Measurements from ENCODE around the gene HTT. TPM values are rescaled to one million over a fixed set of nuclear protein-coding genes. Genes with fewer than 3 reads are reported as not detected.
"Not testable (repeated sequence)": the region's sequence is repeated elsewhere in the genome, so short reads cannot be mapped to it uniquely, and the experiment has no call there.

Gene HTT
- total RNA-seq, 1 donor from 2014 or later = 65.2 TPM

DNA sequence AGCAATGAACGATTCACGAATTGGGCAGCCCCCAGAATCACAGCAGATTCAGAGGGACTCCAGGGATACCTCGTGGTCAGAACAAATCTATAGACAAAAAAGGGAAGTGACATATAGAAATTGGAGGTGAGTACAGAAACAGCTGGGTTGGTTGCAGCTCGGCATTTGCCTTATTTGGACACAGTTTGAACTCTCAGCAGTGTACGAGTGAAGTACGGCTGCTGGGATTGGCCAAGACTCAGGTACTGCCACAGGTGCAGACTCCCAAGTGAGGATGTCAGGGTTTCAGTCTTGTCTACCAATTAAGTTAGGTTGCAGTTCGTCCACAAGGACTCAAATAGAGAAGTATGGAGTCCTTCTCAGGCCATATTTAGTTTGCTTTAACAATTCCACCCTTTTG, 28.3 kb upstream of the HTT start:
- Histone ChIP-seq H3K9me3 (ENCODE audit: insufficient read depth, low read depth, low read length) (no peaks in the 10 kb centered on the region), H3K27me3 (ENCODE audit: insufficient read depth, low read length) (peaks cover 5% of the 10 kb centered on the region), H3K4me2 (ENCODE audit: low read length) (no peak overlapping the region), H4K20me1 (ENCODE audit: insufficient read depth, low read length) (no peaks in the 10 kb centered on the region), H3K36me3 (ENCODE audit: insufficient read depth, low read length) (no peaks in the 10 kb centered on the region), H3K9ac (ENCODE audit: low read length) (no peak overlapping the region), H3K4me3 (ENCODE audit: insufficient read depth, low read depth, low read length) (no peak overlapping the region), H2AFZ (ENCODE audit: low read depth, low read length) (no peak overlapping the region), H3K79me2 (ENCODE audit: insufficient read depth, low read length) (no peaks in the 10 kb centered on the region), H3K4me1 (ENCODE audit: insufficient read depth, low read length) (peaks cover 9% of the 10 kb centered on the region), H3K27ac (ENCODE audit: low read depth, low read length) (no peak overlapping the region)
- H3K4me1 Mint-ChIP-seq (ENCODE audit: low read depth, unreplicated experiment) = no peaks in the 10 kb centered on the region
- no peak for DNase-seq (ENCODE audit: low read depth)
- peaks cover 2% of the 10 kb centered on the region for H3K36me3 Mint-ChIP-seq (ENCODE audit: low read depth, unreplicated experiment)
- no peak for TF ChIP-seq EZH2 (IDR thresholded peaks at IDR 0.05; ENCODE audit: insufficient read depth, low read length)
- TF ChIP-seq, protein P1, sequence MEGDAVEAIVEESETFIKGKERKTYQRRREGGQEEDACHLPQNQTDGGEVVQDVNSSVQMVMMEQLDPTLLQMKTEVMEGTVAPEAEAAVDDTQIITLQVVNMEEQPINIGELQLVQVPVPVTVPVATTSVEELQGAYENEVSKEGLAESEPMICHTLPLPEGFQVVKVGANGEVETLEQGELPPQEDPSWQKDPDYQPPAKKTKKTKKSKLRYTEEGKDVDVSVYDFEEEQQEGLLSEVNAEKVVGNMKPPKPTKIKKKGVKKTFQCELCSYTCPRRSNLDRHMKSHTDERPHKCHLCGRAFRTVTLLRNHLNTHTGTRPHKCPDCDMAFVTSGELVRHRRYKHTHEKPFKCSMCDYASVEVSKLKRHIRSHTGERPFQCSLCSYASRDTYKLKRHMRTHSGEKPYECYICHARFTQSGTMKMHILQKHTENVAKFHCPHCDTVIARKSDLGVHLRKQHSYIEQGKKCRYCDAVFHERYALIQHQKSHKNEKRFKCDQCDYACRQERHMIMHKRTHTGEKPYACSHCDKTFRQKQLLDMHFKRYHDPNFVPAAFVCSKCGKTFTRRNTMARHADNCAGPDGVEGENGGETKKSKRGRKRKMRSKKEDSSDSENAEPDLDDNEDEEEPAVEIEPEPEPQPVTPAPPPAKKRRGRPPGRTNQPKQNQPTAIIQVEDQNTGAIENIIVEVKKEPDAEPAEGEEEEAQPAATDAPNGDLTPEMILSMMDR (IDR thresholded peaks at IDR 0.05; ENCODE audit: insufficient read depth, low read depth, low read length) = no peak
- no peak overlapping the region for H3K4me3 Mint-ChIP-seq (ENCODE audit: unreplicated experiment)
- no peak overlapping the region for H3K27ac Mint-ChIP-seq (ENCODE audit: unreplicated experiment)
- H3K9me3 Mint-ChIP-seq (ENCODE audit: unreplicated experiment) = no peaks in the 10 kb centered on the region
- peaks cover 26% of the 10 kb centered on the region for H3K27me3 Mint-ChIP-seq (ENCODE audit: low read depth, unreplicated experiment)
- FAIRE-seq = no peak

DNA sequence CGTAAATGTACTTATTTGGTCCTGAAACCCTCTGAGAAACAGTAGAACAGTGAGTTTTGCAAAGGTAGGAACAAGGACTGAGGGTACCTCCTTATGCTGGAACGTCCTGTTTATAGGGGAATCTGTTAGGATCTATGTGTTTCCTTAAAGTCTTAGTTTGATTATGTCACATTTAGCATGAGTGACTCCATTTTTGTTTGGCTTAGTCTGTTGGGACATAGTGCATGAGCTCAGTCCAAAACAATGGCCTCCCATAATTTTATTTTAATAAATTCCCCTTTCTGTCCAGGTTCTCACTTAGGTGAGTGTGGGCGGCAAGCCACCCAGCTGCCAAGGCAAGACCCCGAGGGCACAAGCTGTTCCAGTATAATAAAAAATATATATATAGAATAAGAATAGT, 27.9 kb upstream of the HTT start:
- Histone ChIP-seq H3K4me3 (ENCODE audit: insufficient read depth, low read depth, low read length) (no peak overlapping the region), H4K20me1 (ENCODE audit: insufficient read depth, low read length) (no peaks in the 10 kb centered on the region), H3K79me2 (ENCODE audit: insufficient read depth, low read length) (no peaks in the 10 kb centered on the region), H3K9me3 (ENCODE audit: insufficient read depth, low read depth, low read length) (no peaks in the 10 kb centered on the region), H3K27me3 (ENCODE audit: insufficient read depth, low read length) (peaks cover 5% of the 10 kb centered on the region), H3K36me3 (ENCODE audit: insufficient read depth, low read length) (no peaks in the 10 kb centered on the region), H3K4me1 (ENCODE audit: insufficient read depth, low read length) (peaks cover 6% of the 10 kb centered on the region), H3K4me2 (ENCODE audit: low read length) (no peak overlapping the region), H2AFZ (ENCODE audit: low read depth, low read length) (no peak overlapping the region), H3K27ac (ENCODE audit: low read depth, low read length) (no peak overlapping the region), H3K9ac (ENCODE audit: low read length) (no peak overlapping the region)
- H3K36me3 Mint-ChIP-seq (ENCODE audit: low read depth, unreplicated experiment) = peaks cover 2% of the 10 kb centered on the region
- no peak overlapping the region for H3K4me3 Mint-ChIP-seq (ENCODE audit: unreplicated experiment)
- TF ChIP-seq EZH2 (IDR thresholded peaks at IDR 0.05; ENCODE audit: insufficient read depth, low read length) = no peak
- TF ChIP-seq, protein P1 (IDR thresholded peaks at IDR 0.05; ENCODE audit: insufficient read depth, low read depth, low read length) = no peak
- H3K27me3 Mint-ChIP-seq (ENCODE audit: low read depth, unreplicated experiment) = peaks cover 30% of the 10 kb centered on the region
- FAIRE-seq (no peak), DNase-seq (ENCODE audit: low read depth) (no peak)
- H3K9me3 Mint-ChIP-seq (ENCODE audit: unreplicated experiment) = no peaks in the 10 kb centered on the region
- H3K27ac Mint-ChIP-seq (ENCODE audit: unreplicated experiment) = no peak overlapping the region
- no peaks in the 10 kb centered on the region for H3K4me1 Mint-ChIP-seq (ENCODE audit: low read depth, unreplicated experiment)

DNA sequence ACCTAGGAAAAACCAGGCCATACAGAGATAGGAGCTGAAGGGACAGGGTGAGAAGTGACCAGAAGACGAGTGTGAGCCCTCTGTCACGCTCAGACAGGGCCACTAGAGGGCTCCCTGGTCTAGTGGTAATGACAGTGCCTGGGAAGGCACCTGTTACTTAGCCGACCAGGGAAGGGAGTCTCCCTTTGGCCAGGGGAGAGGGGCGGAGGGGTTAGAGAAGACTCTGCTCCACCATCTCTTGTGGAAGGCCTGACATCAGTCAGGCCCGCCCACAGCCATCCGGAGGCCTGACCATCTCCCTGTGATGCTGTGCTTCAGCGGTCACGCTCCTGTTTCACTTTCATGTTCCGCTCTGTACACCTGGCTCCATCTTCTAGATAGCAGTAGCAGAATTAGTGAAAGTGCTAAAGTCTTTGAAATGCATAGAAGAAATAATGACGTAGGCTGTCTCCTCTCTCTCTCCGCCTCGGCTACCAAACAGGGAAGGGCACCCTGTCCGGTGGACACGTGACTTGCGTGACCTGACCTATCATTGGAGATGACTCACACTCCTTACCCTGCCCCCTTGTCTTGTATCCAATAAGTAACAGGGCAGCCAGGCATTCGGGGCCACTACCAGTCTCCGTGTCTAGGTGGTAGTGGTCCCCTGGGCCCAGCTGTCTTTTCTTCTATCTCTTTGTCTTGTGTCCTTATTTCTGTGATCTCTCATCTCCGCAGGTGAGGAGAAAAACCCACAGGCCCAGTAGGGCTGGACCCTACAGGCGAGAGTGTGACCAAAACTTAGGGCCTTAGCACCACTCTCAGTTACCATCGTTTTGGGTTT, 26.8 kb upstream of the HTT start:
- no peak overlapping the region for H3K9ac ChIP-seq (ENCODE audit: low read length)
- H3K9me3 Mint-ChIP-seq (ENCODE audit: unreplicated experiment) = peaks cover 2% of the 10 kb centered on the region
- FAIRE-seq (no peak), DNase-seq (ENCODE audit: low read depth) (no peak)
- H4K20me1 ChIP-seq (ENCODE audit: insufficient read depth, low read length) = no peaks in the 10 kb centered on the region
- no peak overlapping the region for H3K4me2 ChIP-seq (ENCODE audit: low read length)
- H3K79me2 ChIP-seq (ENCODE audit: insufficient read depth, low read length) = no peaks in the 10 kb centered on the region
- no peak overlapping the region for H2AFZ ChIP-seq (ENCODE audit: low read depth, low read length)
- no peaks in the 10 kb centered on the region for H3K4me1 Mint-ChIP-seq (ENCODE audit: low read depth, unreplicated experiment)
- H3K27me3 ChIP-seq (ENCODE audit: insufficient read depth, low read length) = peaks cover 7% of the 10 kb centered on the region
- no peaks in the 10 kb centered on the region for H3K36me3 ChIP-seq (ENCODE audit: insufficient read depth, low read length)
- no peak overlapping the region for H3K4me3 Mint-ChIP-seq (ENCODE audit: unreplicated experiment)
- no peaks in the 10 kb centered on the region for H3K4me1 ChIP-seq (ENCODE audit: insufficient read depth, low read length)
- H3K27ac ChIP-seq (ENCODE audit: low read depth, low read length) = no peak overlapping the region
- H3K9me3 ChIP-seq (ENCODE audit: insufficient read depth, low read depth, low read length) = no peaks in the 10 kb centered on the region
- H3K27ac Mint-ChIP-seq (ENCODE audit: unreplicated experiment) = no peak overlapping the region
- no peaks in the 10 kb centered on the region for H3K36me3 Mint-ChIP-seq (ENCODE audit: low read depth, unreplicated experiment)
- no peak overlapping the region for H3K4me3 ChIP-seq (ENCODE audit: insufficient read depth, low read depth, low read length)
- no peak for TF ChIP-seq EZH2 (IDR thresholded peaks at IDR 0.05; ENCODE audit: insufficient read depth, low read length)
- TF ChIP-seq, protein P1 (IDR thresholded peaks at IDR 0.05; ENCODE audit: insufficient read depth, low read depth, low read length) = peak; percentile 42
- H3K27me3 Mint-ChIP-seq (ENCODE audit: low read depth, unreplicated experiment) = peaks cover 26% of the 10 kb centered on the region

GRCh38 chr4:3051141-3051897, 23.2 kb upstream of the HTT start:
- not testable (repeated sequence) for H4K20me1 ChIP-seq (ENCODE audit: insufficient read depth, low read length); H3K9me3 ChIP-seq (ENCODE audit: insufficient read depth, low read depth, low read length); H3K4me2 ChIP-seq (ENCODE audit: low read length); H3K9ac ChIP-seq (ENCODE audit: low read length); H3K4me3 Mint-ChIP-seq (ENCODE audit: unreplicated experiment); H3K36me3 ChIP-seq (ENCODE audit: insufficient read depth, low read length); H3K27ac Mint-ChIP-seq (ENCODE audit: unreplicated experiment); H3K36me3 Mint-ChIP-seq (ENCODE audit: low read depth, unreplicated experiment); H2AFZ ChIP-seq (ENCODE audit: low read depth, low read length); H3K27ac ChIP-seq (ENCODE audit: low read depth, low read length); FAIRE-seq; H3K4me1 ChIP-seq (ENCODE audit: insufficient read depth, low read length); H3K4me3 ChIP-seq (ENCODE audit: insufficient read depth, low read depth, low read length); H3K4me1 Mint-ChIP-seq (ENCODE audit: low read depth, unreplicated experiment); H3K27me3 ChIP-seq (ENCODE audit: insufficient read depth, low read length); H3K79me2 ChIP-seq (ENCODE audit: insufficient read depth, low read length); H3K9me3 Mint-ChIP-seq (ENCODE audit: unreplicated experiment); DNase-seq (ENCODE audit: low read depth)
- peaks cover 20% of the 10 kb centered on the region for H3K27me3 Mint-ChIP-seq (ENCODE audit: low read depth, unreplicated experiment)

Measured in astrocyte (in vitro differentiated cells and primary cell).